Measurements from ENCODE around the gene ZFAND3.
"Not testable (repeated sequence)": the region's sequence is repeated elsewhere in the genome, so short reads cannot be mapped to it uniquely, and the experiment has no call there.

The ZFAND3 gene

GRCh38 chr6:37972994-37973757, 153.6 kb downstream of the ZFAND3 start:
- DNase-seq (ENCODE audit: low read depth) = no peak

DNA sequence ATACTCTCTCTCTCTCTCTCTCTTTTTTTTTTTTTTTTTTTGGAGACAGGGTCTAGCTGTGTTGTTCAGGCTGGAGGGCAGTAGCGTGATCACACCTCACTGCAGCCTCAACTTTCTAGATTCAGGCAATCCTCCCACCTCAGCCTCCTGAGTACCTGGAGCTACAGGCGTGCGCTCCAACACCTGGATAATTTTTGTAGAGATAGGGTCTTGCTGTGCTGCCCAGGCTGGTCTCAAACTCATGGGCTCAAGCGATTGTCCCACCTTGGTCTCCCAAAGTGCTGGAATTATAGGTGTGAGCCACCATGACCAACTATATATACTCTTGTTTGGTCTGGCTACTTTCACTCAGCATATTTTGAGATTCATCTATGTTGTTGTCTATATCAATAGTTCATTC, 154.9 kb downstream of the ZFAND3 start:
- no peak for DNase-seq (ENCODE audit: low read depth)

GRCh38 chr6:37974943-37975342, 155.4 kb downstream of the ZFAND3 start:
- no peak for DNase-seq (ENCODE audit: low read depth)

GRCh38 chr6:37977715-37978114, 158.2 kb downstream of the ZFAND3 start:
- DNase-seq (ENCODE audit: low read depth) = no peak

DNA sequence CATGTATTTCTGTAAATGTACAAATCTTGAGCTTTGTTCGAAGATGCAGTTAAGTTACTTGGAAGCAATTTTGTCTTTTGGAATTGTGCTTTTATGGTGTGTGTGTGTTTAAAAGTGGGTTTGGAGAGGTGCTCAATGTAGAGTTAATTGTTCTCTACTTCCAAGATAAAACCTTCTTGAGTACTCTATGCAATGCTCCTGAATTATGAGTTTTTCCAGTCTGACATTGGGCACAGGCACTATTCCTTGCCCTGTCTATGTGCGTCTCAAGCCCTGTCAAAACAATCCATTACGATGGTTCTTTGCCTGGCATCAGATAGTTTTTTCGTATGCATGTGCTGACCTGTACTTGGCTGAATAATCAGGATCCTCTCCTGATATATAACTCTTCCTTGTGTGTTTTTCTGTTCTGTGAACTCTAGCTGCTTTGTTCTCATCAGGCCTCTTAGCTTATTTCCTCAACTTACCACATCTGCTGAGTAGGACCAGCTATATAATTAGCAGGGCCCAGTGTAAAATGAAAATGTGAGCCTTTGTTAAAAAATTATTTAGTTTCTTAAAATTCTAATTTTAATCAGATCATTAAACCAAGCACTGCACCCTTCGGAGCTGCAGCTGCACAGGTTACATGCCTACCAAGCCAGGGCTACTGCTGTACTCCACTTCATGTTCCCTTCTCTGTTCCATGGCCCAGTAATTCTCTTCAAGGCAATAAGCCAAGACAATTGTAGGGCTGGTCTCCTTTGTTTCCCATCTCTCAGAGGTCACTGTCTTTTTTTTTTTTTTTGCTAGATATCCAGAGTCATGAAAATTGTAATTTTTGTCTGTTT, 160.1 kb downstream of the ZFAND3 start:
- no peak for DNase-seq (ENCODE audit: low read depth)

GRCh38 chr6:37980222-37980595, 160.7 kb downstream of the ZFAND3 start:
- no peak for DNase-seq (ENCODE audit: low read depth)

GRCh38 chr6:37981626-37982025, 162.1 kb downstream of the ZFAND3 start:
- no peak for DNase-seq (ENCODE audit: low read depth)

DNA sequence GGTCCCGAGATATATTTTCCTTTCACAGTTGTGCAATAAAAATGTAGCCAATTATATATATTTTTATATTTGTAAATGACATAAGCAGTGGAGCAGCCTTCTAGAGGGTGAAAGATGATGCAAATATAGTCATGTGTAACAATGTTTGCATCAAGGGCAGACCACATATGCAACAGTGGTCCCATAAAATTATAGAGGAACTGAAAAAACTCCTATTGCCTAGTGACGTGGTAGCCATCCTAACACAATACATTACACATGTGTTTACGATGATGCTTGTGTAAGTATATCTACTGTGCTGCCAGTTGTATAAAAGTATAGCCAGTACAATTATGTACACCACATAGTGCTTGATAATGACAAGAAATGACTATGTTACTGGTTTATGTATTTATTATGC, 162.8 kb downstream of the ZFAND3 start:
- no peak for DNase-seq (ENCODE audit: low read depth)

DNA sequence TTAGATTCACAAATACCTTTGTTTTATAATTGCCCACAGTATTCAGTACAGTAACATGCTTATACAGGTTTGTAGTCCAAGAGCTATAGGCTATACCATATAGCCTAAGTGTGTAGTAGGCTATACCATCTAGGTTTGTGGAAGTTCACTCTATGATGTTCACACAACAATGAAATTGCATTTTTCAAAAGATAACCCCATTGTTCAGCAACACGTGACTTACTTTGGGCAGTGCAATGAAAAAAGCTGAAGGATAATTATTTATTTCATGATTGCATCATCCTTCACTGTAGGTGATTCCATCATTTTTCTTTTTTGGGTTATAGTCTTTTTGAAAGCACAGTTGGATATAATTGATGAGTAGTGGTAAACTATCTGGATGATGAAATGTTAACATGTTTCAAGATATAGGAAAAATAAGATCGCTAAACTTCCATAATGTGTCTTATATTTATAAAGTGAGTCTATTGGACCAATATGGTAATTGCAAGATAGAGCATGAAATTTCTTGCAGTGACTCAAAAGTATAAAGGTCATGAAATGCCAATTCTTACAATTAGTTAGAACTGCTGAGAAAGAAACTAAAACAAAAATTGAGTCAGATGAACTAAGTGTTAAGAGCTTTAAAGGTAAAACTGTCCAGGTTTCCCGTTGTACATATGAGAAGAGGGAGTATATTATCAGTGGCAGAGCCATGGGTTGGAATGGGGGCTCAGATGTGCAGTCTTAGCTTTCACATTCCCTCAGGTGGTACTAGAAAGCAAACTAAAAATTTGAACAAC, 164.4 kb downstream of the ZFAND3 start:
- no peak for DNase-seq (ENCODE audit: low read depth)

GRCh38 chr6:37984578-37984977, 165.1 kb downstream of the ZFAND3 start:
- no peak for DNase-seq (ENCODE audit: low read depth)

GRCh38 chr6:37985355-37985754, 165.8 kb downstream of the ZFAND3 start:
- no peak for DNase-seq (ENCODE audit: low read depth)

DNA sequence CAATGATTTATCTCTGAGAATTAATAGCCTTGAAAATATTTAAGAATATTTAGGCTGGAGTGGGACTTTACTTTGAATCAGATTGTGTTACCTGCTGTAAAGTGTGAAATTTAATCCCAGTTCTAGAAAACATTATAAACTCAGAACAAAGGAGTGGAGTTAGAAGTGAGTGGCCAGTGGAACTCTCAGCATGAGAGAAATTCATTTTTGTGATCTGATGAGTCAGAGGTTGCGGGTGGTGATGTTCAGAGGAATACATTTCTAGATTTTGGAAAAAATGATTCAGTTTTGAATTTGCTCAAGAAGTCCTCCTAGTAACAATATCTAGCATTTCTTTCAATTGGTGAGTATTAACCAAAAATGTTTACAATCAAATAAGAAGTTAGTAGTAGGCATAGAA, 167.5 kb downstream of the ZFAND3 start:
- DNase-seq (ENCODE audit: low read depth) = no peak

DNA sequence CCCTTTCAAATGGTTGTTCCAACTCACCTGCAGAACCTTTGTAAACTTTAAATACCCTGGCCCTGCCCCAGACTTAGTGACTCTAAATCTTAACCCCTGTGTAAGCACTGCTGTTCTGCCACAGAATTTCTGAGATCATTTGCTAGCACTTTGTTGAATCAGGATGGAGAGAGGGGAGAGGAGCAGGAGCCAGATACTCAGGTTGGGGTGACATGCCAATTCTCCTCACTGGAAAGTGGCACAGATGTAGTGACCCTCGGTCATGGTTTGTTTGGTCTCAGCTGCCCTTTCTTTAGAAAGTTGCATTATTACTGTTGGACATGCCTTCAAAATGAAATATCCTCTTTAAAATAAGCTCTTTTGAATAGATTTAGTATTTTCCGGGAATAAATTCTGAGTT, 168.0 kb downstream of the ZFAND3 start:
- DNase-seq (ENCODE audit: low read depth) = no peak

DNA sequence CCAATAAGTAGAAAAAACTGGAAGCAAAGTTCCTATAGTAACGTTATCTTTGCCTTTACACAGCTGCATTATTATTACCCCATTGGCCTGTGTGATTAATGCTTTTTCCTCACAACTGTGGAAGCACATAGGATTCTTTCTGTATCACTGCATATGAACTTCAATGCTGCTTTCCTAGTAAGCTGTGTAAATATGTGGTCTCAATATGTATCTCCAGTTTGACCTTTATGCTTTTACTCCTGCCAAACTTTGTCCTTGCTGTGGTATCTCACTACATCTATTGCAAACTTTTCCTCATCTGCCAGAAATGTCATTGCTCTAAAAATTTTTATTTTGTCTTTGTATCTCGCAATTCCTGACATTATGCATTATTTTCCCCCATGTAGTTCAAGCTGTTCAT, 168.6 kb downstream of the ZFAND3 start:
- no peak for DNase-seq (ENCODE audit: low read depth)

DNA sequence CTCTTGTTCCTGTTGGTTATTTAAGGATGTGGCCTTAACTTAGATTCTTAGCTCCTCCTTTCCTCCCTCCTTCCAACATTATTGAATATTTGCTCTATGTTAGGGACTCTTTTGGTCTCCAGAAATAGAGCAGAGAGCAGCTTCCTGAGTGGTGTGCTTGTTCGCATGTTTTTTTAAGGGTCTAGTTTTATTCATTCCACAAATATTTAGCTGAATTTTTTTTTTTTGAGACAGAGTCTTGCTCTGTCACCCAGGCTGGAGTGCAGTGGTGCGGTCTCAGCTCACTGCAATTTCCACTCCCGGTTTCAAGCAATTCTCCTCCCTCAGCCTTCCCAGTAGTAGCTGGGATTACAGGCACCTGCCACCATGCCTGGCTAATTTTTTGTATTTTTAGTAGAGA, 169.2 kb downstream of the ZFAND3 start:
- no peak for DNase-seq (ENCODE audit: low read depth)

DNA sequence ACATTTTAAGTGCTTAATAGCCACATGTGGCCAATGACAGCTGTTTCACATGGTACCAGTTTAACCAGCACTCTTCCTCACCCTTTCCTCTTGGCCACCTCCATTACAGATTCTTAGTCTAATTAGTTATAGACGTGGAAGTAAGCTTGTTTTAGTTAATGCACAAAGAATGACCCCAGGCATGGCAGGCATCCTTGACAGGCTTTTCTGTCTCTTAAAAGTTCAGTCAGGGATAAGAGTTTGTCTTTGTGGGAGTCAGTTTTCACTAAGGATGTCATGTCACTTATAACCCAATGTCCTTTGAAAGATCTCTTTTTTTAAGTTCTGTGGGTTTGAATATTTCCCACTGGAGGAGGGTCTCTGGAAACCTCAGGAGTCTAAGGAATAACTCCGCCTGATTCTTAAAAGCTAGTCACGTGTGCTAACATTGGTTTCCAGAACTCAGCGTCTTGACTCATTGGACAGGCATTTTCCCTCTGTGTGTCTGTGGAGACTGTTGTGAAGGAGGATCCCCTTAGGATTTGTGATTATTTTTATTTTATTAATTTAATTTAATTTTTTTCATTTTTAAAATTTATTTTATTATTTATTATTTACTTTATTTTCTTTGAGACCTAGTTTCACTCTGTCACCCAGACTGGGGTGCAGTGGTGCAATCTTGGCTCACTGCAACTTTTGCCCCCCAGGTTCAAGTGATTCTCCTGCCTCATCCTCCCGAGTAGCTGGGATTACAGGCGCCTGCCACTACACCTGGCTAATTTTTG, 171.4 kb downstream of the ZFAND3 start:
- no peak for DNase-seq (ENCODE audit: low read depth)

DNA sequence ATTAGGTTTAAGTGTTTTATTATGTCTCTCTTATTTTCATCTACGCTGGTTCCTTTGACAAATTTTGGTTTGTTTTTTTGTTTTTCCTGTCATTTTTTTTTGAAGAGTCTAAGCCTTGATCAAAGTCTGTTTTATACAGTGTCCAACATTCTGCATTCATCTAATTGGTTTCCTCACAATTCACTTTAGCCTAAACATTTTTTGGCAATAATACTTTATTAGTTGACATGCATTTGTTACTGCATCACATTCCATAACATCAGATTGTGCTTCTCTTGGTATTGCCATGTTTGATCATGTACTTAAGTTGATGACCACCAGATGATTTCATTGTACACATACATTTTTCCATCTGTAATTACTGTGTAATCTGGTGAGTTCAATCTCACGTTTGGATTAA, 173.2 kb downstream of the ZFAND3 start:
- no peak for DNase-seq (ENCODE audit: low read depth)

DNA sequence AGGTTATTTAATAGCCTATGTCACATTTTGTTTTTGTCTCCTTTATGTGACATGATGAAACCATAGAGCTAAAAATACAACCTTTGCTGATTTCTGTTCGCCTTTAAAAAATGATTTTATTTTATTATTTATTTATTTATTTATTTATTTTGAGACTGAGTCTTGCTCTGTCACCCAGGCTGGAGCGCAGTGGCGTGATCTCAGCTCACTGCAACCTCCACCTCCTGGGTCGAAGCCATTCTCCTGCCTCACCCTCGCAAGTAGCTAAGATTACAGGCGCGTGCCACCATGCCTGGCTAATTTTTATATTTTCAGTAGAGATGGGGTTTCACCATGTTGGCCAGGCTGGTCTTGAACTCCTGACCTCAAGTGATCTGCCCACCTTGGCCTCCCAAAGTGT, 173.7 kb downstream of the ZFAND3 start:
- not testable (repeated sequence) for DNase-seq (ENCODE audit: low read depth)

- no peak for DNase-seq (ENCODE audit: low read depth)
Measured at GRCh38 chr6:37993596-37993995, 174.1 kb downstream of the ZFAND3 start.

DNA sequence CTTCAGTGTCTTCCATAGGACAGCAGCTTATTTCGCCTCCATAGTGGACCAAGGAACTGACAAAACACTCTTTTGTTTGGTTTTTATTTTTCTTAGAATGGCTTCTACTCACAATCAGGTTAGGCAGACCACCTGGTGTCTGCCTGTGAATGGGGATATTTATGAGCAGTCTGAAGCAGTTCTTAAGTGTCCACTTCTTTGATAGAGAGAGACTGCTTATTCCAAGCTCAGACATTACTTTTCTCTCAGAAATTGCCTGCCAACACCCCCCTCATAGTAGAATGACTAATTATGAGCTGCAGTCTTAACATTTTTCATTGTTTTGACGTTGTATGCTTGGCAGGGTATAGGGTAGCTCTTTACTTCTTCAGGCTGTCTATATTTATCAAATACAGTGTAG, 174.7 kb downstream of the ZFAND3 start:
- no peak for DNase-seq (ENCODE audit: low read depth)

DNA sequence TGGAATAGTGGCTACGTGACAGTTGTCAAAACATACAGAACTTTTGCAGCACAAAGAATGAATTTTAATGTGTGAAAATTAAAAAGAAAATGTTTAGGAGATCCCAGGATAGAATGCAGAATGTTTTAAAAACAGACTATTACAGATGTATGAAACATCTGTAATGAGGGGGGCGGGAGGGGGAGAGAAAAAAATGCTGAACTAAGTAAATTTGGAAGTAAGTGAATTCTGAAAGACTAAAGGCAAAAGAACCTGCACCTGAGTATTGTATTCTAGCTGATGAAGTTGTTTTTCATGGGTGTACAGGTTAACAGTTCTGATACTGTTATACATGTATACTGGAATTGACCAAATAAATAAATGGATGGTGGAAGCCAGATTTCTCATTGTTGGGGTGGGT, 178.8 kb downstream of the ZFAND3 start:
- no peak for DNase-seq (ENCODE audit: low read depth)

DNA sequence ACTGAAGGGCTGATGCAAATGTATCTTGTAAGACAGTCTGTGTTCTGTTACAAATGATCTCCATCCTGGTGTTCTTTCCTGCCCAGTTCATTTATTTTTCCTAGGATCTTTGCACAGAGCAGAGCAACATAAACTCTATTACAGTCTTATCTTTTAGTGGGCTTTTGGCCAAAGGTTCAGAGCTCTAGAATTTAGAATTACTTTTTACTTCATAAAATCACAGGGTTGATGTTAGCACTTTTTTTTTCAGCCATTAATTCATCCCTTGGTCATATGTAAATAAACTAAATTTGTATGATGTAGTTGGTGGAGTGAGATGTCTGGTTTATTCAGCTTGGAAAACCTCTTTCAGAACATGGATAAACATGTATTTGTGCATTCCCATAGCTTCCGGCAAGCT, 181.9 kb downstream of the ZFAND3 start:
- no peak for DNase-seq (ENCODE audit: low read depth)
